ENCODE results near the gene PAX6.

- TF ChIP-seq CTCF (IDR thresholded peaks at IDR 0.05) (no peak), POLR2A (IDR thresholded peaks at IDR 0.05) (no peak)
Observed at GRCh38 chr11:31822927-31823643, 12.0 kb upstream of the PAX6 start.

Measured in testis (tissue), 2 donors.